ENCODE measurements around the gene LRP5. TPM values are rescaled to one million over a fixed set of nuclear protein-coding genes. Genes with fewer than 3 reads are reported as not detected.
"Not testable (repeated sequence)": the region's sequence is repeated elsewhere in the genome, so short reads cannot be mapped to it uniquely, and the experiment has no call there.

LRP5 gene
- total RNA-seq, 2 donors from 2014 or later, result 0.73 to 3.0 TPM

DNA sequence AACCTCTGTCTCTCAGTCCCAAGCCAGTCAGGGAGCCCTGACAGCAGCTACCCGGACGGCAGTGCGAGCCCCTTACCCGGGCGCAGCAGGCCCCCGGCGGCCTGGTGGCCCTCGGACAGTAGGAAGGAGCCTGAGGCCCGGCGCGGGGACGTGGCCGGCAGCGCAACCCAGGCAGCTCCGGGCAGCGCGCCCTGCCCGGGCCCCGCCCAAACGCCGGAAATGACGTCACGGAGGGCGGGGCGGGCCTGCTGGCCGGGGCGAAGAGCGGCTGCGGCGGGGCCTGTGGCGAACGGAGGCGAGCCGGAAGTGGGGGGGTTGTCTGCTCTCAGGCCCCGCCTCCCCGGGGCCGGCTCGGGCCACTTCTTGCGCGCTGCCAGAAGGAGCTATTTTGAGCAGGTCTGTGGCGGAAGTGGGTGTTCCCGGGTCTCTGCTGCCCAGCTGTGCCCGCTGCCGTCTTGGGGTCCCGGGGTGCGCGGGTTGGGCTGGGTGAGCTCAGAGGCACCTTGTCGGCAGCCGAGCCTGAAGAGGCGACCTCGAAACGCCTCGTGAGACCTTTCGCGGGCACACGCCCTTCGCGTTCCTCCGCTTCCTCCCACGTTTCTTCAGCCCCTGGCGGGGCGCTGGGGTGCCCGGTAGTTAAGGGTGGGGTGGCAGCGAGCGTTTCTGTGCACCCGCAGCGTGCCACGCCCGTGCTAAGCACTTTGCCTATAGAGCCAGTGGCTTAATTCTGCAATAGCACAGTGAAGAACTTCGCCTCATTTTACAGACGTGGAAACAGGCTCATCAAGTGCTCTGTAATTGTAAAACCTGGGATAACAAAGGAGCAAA is 40.4 kb upstream of the LRP5 start, which contains the start of gene C11orf24:
Gene C11orf24, minus strand, starts transcription at position 193 of the 828 bp plus-strand sequence. CDS start 8,206 bp downstream, outside the sequence.
- DNase-seq (peak; percentile 90 to 95 (median 92)), ATAC-seq (peak; percentile 91)
- peak within 1 kb of the TSS; percentile 92 for H3K27ac Mint-ChIP-seq
- peaks cover 30% of the 10 kb centered on the region for H3K4me1 Mint-ChIP-seq
- peak within 1 kb of the TSS; percentile 94 for H3K4me3 Mint-ChIP-seq
- no peaks in the 10 kb centered on the region for H3K27me3 Mint-ChIP-seq
- H3K36me3 Mint-ChIP-seq (ENCODE audit: low read depth), result no peaks in the 10 kb centered on the region
- H3K9me3 ChIP-seq (ENCODE audit: control insufficient read depth, low read length, poor library complexity, severe bottlenecking), result no peaks in the 10 kb centered on the region

DNA sequence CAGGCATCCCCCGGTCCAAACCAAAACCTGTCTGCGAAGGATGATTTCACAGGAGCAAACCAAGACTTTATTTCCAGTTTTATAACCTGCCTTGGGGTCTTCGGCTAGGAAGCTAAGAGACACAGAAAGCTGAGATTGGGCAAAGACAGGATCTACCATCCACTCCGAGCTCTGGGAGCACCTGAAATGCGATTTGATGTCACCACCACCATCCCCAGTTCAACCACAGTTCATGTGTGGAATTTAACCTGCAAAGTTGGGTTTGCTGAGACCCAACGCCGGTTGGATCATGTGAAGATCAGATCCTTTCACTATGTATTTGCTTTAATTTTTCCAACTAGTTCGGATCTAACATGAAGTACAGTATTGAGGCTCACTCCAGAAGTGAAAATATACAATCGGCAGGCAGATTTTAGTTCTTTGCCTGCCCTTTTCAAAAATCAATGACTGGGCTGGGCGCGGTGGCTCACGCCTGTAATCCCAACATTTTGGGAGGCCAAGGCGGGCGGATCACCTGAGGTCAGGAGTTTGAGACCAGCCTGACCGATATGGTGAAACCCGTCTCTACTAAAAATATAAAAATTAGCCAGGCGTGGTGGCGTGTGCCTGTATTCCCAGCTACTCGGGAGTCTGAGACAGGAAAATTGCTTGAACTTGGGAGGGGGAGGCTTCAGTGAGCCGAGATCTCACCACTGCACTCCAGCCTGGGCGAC is 39.2 kb upstream of the LRP5 start:
- peak overlapping the region; percentile 92 for H3K27ac Mint-ChIP-seq

DNA sequence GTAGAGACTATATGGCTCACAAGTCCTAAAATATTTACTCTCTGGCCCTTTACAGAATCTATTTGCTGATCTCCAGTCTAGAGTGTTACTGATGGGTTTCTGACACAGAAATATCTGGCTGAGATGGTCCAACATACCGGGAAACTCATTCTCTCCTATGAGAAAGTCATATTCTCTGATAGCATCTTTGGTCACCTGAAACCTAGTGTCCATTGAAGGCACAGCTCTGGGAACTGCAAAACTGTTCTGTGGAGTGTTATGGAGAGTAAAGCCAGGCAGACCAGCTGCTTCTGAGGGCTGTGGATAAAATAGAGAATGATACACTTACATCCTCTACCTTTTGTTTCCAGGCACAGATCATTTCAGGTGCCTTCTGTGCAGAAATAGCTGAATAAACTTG is 38.1 kb upstream of the LRP5 start:
- peaks cover 23% of the 10 kb centered on the region for H3K4me1 Mint-ChIP-seq
- no peaks in the 10 kb centered on the region for H3K27me3 Mint-ChIP-seq
- H3K4me3 Mint-ChIP-seq, result no peak overlapping the region
- no peak for DNase-seq
- H3K9me3 ChIP-seq (ENCODE audit: control insufficient read depth, low read length, poor library complexity, severe bottlenecking), result no peaks in the 10 kb centered on the region
- H3K36me3 Mint-ChIP-seq (ENCODE audit: low read depth), result no peaks in the 10 kb centered on the region
- no peak overlapping the region for H3K27ac Mint-ChIP-seq
- no peak for ATAC-seq

More for the DNA sequence above, 39.2 kb upstream of the LRP5 start:
- Mint-ChIP-seq H3K4me3 (peak overlapping the region; percentile 31), H3K4me1 (peaks cover 30% of the 10 kb centered on the region), H3K36me3 (ENCODE audit: low read depth) (no peaks in the 10 kb centered on the region), H3K27me3 (no peaks in the 10 kb centered on the region)
- no peak for ATAC-seq
- DNase-seq, result no peak
- H3K9me3 ChIP-seq (ENCODE audit: control insufficient read depth, low read length, poor library complexity, severe bottlenecking), result no peaks in the 10 kb centered on the region

DNA sequence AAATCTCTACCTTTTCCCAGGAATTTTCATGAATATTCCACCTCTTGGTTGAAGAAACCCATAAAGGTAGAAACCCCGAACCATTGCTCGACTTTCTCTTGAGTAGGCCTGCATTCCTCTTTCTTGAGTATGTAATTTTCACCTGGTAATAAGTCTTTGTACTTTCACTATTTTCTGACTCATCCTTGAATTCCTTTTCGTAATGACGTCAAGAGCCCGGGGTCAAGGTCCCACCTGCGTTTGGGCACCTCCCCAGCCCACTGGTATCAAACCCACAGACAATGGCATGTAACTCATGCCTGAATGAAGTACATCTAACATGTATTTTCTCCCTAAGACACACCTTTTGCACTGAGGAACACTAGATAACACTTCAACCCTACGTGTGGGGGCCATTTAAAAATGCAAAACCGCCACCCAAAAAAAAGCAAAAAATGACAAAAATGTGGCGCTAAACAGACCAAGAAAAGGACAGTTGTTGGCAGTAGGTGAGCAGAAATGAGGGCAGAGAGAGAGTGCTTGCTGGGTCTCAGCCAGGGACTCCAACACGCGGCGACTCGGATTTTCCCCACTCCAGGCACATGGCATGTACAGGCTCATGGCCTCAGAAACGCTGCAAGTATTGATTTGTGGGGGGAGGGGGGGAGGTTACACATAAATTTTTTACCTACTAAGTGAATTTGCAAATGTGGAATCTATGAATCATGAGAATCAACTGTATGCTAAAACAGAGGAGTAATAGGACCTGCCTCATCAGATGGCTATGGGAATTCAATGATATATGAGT is 36.5 kb upstream of the LRP5 start:
- Mint-ChIP-seq H3K36me3 (ENCODE audit: low read depth) (no peaks in the 10 kb centered on the region), H3K27me3 (no peaks in the 10 kb centered on the region), H3K4me1 (peaks cover 15% of the 10 kb centered on the region), H3K4me3 (no peak overlapping the region), H3K27ac (no peak overlapping the region)
- ATAC-seq (no peak), DNase-seq (no peak)
- no peaks in the 10 kb centered on the region for H3K9me3 ChIP-seq (ENCODE audit: control insufficient read depth, low read length, poor library complexity, severe bottlenecking)

DNA sequence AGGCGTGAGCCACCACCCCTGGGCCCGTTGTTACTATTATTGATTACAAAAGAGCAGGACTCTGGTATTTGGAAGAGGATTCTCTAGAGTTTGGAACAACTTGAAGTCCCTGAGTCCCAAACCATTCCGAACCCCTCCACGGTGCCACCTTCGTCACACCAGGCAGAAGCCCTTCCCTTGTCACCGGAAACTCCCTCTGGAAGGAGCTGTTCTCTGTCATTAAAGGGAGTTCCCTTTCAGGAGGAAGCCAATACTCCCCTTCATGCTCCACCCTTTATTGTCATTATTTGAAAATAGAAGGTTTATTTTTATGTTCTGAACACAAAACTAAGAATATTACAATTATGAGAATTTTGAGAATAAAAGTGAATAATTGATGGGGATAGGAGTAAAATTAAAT is 35.5 kb upstream of the LRP5 start:
- no peaks in the 10 kb centered on the region for H3K36me3 Mint-ChIP-seq (ENCODE audit: low read depth)
- no peaks in the 10 kb centered on the region for H3K27me3 Mint-ChIP-seq
- H3K4me1 Mint-ChIP-seq, result peaks cover 12% of the 10 kb centered on the region
- no peaks in the 10 kb centered on the region for H3K9me3 ChIP-seq (ENCODE audit: control insufficient read depth, low read length, poor library complexity, severe bottlenecking)
- no peak for ATAC-seq
- H3K27ac Mint-ChIP-seq, result no peak overlapping the region
- no peak overlapping the region for H3K4me3 Mint-ChIP-seq
- DNase-seq, result no peak

DNA sequence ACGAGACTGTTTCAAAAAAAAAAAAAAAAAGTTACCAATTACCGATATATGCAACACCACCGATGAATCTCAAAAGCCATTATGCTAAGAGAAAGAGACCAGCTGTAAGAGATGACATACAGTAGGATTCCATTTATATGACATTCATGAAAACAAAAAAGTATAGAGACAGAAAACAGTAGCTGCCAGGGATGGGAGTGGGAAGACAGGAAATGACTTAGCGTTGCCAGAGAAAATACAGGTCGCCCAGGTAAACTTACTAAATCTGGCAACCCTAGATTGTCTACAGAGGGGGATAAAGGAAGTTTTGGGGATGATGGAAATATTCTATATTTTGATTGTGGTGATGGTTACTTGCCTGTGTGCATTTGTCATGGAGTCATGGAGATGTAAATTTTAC is 32.7 kb upstream of the LRP5 start:
- Mint-ChIP-seq H3K36me3 (ENCODE audit: low read depth) (no peaks in the 10 kb centered on the region), H3K4me1 (peaks cover 19% of the 10 kb centered on the region), H3K27ac (no peak overlapping the region), H3K27me3 (peaks cover 9% of the 10 kb centered on the region), H3K4me3 (no peak overlapping the region)
- DNase-seq (no peak), ATAC-seq (no peak)
- no peaks in the 10 kb centered on the region for H3K9me3 ChIP-seq (ENCODE audit: control insufficient read depth, low read length, poor library complexity, severe bottlenecking)

DNA sequence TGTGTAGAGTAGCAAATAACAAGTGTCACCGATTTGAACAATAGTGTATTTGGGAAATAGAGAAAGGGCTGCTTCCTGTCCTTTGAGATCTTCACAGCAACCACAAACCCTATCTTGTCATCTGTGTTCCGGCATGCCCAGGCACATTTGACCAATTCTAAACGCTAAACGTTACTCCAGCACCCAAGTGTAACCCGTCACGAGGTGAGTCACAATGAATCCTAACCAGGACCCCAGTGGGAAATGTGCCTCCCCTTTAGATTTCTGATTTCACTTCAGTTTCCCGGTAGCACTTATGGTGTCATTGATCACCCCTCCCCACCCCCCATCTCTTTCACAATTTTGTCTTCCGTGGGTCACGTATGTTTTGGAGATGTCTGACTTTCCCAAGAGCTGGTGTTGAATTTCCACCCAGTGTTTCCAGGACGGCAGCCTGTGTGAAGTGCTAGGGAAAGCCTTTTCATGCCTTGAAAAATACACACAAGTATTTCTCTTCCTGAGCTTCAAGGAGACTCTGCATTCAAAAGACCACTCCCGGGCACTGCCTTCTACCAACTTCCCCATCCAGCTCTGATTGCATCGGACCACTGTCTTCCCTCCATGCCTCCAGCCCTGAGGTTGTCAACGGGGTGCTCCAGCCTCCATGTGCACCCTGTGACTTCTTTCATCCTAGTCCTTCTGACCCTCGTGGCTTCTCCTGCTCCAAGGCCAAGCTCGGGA is 30.1 kb upstream of the LRP5 start:
- Mint-ChIP-seq H3K27ac (peak overlapping the region; percentile 43), H3K4me1 (peaks cover 19% of the 10 kb centered on the region), H3K4me3 (peak overlapping the region; percentile 61), H3K36me3 (ENCODE audit: low read depth) (no peaks in the 10 kb centered on the region), H3K27me3 (peaks cover 9% of the 10 kb centered on the region)
- DNase-seq (no peak), ATAC-seq (peak; percentile 57)
- no peaks in the 10 kb centered on the region for H3K9me3 ChIP-seq (ENCODE audit: control insufficient read depth, low read length, poor library complexity, severe bottlenecking)

DNA sequence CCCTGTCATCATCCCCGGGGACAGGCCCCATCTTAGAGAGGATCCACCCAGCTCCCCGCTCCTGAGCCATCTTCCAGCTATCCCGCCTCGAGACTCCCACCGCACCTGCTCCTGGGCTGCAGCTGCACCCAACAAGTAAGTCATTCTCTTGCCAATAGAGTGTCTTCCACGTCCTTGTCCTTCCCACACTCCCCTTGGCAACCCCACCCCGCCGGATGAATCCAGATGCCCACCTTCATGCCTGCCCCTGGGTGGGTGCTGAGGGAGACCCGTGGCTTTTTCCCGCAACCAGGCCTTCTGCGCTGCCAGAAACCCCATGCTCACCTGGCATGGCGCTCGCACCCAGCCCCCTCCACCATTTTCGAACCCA is 29.5 kb upstream of the LRP5 start:
- Mint-ChIP-seq H3K27ac (peak overlapping the region; percentile 43), H3K36me3 (ENCODE audit: low read depth) (no peaks in the 10 kb centered on the region), H3K4me1 (peaks cover 19% of the 10 kb centered on the region), H3K27me3 (peaks cover 9% of the 10 kb centered on the region), H3K4me3 (peak overlapping the region; percentile 61)
- ATAC-seq, result no peak
- DNase-seq, result no peak
- H3K9me3 ChIP-seq (ENCODE audit: control insufficient read depth, low read length, poor library complexity, severe bottlenecking), result no peaks in the 10 kb centered on the region

DNA sequence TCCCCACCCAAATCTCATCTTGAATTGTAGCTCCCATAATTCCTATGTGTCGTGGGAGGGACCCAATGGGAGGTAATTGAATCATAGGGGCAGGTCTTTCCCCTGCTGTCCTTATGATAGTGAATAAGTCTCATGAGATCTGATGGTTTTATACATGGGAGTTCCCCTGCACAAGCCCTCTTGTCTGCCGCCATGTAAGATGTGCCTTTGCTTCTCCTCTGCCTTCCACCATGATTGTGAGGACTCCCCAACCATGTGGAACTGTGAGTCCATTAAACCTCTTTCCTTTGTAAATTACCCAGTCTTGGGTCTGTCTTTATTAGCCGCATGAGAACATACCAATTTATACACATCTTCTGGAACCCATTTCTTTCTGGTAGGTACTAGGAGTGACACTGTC is 27.8 kb upstream of the LRP5 start:
- not testable (repeated sequence) for H3K36me3 Mint-ChIP-seq (ENCODE audit: low read depth); H3K4me3 Mint-ChIP-seq; H3K27me3 Mint-ChIP-seq; DNase-seq; H3K9me3 ChIP-seq (ENCODE audit: control insufficient read depth, low read length, poor library complexity, severe bottlenecking); H3K27ac Mint-ChIP-seq; ATAC-seq
- peaks cover 19% of the 10 kb centered on the region for H3K4me1 Mint-ChIP-seq

DNA sequence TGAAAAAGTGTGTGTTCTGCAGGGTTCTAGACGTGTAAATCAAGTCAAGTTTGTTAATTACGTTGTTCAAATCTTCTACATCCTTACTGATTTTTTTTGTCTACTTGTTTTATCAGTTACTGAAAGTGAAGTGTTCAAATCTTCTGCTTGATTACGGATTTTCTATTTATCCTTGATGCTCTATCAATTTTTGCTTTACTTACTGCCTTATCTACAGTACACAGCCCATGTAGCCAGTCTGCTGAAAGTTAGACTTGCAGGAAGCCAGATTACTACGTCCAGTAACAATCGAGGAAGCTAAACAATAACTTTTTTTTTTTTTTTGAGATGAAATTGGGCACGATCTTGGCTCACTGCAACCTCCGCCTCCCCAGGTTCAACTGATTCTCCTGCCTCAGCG is 25.0 kb upstream of the LRP5 start:
- H3K36me3 Mint-ChIP-seq (ENCODE audit: low read depth), result no peaks in the 10 kb centered on the region
- H3K4me3 Mint-ChIP-seq, result no peak overlapping the region
- DNase-seq (no peak), ATAC-seq (no peak)
- peaks cover 4% of the 10 kb centered on the region for H3K9me3 ChIP-seq (ENCODE audit: control insufficient read depth, low read length, poor library complexity, severe bottlenecking)
- H3K4me1 Mint-ChIP-seq, result peaks cover 9% of the 10 kb centered on the region
- H3K27ac Mint-ChIP-seq, result no peak overlapping the region
- peaks cover 9% of the 10 kb centered on the region for H3K27me3 Mint-ChIP-seq

DNA sequence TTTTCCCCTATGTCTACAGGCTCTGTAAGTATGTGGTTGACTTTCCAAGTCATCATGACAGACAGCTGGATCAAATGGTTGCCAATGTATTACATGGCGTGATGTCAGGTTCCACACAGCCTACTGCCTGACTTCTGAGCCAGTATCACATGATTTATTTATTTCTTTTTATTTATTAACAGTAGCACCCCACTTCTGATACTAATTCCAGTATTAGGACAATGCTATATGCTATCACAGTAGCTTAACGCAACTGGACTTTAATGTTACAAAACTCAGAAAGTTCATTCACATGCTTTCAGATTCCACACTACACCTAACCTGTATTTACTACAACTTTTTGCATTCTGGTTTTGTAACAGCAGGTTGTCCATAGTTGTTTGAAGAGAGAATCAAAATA is 22.9 kb upstream of the LRP5 start:
- Mint-ChIP-seq H3K36me3 (ENCODE audit: low read depth) (no peaks in the 10 kb centered on the region), H3K4me1 (no peaks in the 10 kb centered on the region), H3K27me3 (no peaks in the 10 kb centered on the region), H3K27ac (no peak overlapping the region), H3K4me3 (no peak overlapping the region)
- DNase-seq, result no peak
- H3K9me3 ChIP-seq (ENCODE audit: control insufficient read depth, low read length, poor library complexity, severe bottlenecking), result peaks cover 4% of the 10 kb centered on the region
- no peak for ATAC-seq

DNA sequence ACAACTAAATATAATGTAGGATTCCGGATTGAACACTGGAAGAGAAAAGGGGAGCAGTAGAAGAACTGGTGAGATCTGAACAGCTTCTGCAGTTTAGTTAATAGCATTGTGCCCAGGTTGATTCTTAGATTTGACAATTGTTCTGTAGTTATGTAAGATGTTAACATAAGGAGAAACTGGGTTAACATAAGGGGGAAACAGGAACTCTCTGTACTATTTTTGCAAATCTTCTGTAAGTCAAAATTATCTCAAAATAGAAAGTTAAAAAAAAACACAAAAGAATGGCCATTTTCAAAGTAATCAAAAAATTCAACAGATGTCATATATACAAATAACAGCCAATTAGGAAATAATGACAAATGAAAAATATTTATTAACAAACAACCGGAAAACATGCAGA is 18.7 kb upstream of the LRP5 start:
- Mint-ChIP-seq H3K27me3 (peaks cover 6% of the 10 kb centered on the region), H3K36me3 (ENCODE audit: low read depth) (no peaks in the 10 kb centered on the region), H3K4me3 (no peak overlapping the region), H3K27ac (no peak overlapping the region), H3K4me1 (peaks cover 2% of the 10 kb centered on the region)
- ATAC-seq (no peak), DNase-seq (no peak)
- peaks cover 4% of the 10 kb centered on the region for H3K9me3 ChIP-seq (ENCODE audit: control insufficient read depth, low read length, poor library complexity, severe bottlenecking)
